GM12878 (cell line): Measurements from ENCODE around the gene ITFG1. TPM values are rescaled to one million over a fixed set of nuclear protein-coding genes. Genes with fewer than 3 reads are reported as not detected.

Experiments
- BACH1 ChIP-seq: fragments of 450-650 bp; IDR thresholded peaks from 2 replicates; pipeline ENCODE4 v1.6.1; 2017; ENCODE audit warnings: mild to moderate bottlenecking, borderline replicate concordance
- BMI1 ChIP-seq: fragments of 450-650 bp; IDR thresholded peaks from 2 replicates; pipeline ENCODE4 v1.6.1; 2016; ENCODE audit warnings: mild to moderate bottlenecking, moderate library complexity, borderline replicate concordance
- CBX5 ChIP-seq: sonication (generic); IDR thresholded peaks from 2 replicates; pipeline ENCODE4 v1.6.1; 2016; ENCODE audit warnings: low read depth, moderate library complexity, mild to moderate bottlenecking, inconsistent platforms
- CEBPB ChIP-seq, 2 experiments: fragments of 150-350 bp in 1 of 2; IDR thresholded peaks; 2 replicates each; pipeline ENCODE4 v1.6.1; 2012 to 2014; ENCODE audit warnings: low read depth in 2 of 2, low read length in 2 of 2, borderline replicate concordance in 1 of 2, inconsistent platforms in 1 of 2
- CHD2 ChIP-seq: IDR thresholded peaks from 2 replicates; pipeline ENCODE4 v1.6.1; 2011; ENCODE audit warnings: low read depth, low read length, improper control_type of control experiment, borderline replicate concordance
- ESRRA ChIP-seq: IDR thresholded peaks from 2 replicates; pipeline ENCODE4 v1.6.1; 2012; ENCODE audit warnings: mild to moderate bottlenecking, low read length, improper control_type of control experiment
- GABPA ChIP-seq: IDR thresholded peaks from 2 replicates; pipeline ENCODE4 v1.6.1; 2014; ENCODE audit warnings: antibody characterized with exemption, low read depth, mild to moderate bottlenecking, inconsistent platforms
- HCFC1 ChIP-seq: fragments of 150-350 bp; IDR thresholded peaks from 2 replicates; pipeline ENCODE4 v1.6.1; 2014; ENCODE audit warnings: low read length
- IKZF1 ChIP-seq: fragments of 450-650 bp; conservative IDR thresholded peaks from 2 replicates; pipeline ENCODE4 v1.6.1; 2017; ENCODE audit warnings: antibody characterized with exemption, mild to moderate bottlenecking
- MYC ChIP-seq: IDR thresholded peaks from 2 replicates; pipeline ENCODE4 v1.6.1; 2011; ENCODE audit warnings: mild to moderate bottlenecking, low read length, moderate library complexity, inconsistent platforms; ENCODE audit not compliant: insufficient read depth, insufficient replicate concordance, insufficient read length, severe bottlenecking
- NR2F1 ChIP-seq: fragments of 450-650 bp; conservative IDR thresholded peaks from 2 replicates; pipeline ENCODE4 v1.6.1; 2017; ENCODE audit warnings: mild to moderate bottlenecking
- PAX5 ChIP-seq: IDR thresholded peaks from 2 replicates; pipeline ENCODE4 v1.6.1; 2011; ENCODE audit warnings: low read depth, low read length, borderline replicate concordance
- PML ChIP-seq: IDR thresholded peaks from 2 replicates; pipeline ENCODE4 v1.6.1; 2012; ENCODE audit warnings: low read length, inconsistent platforms
- RELA ChIP-seq: fragments of 450-650 bp; IDR thresholded peaks from 2 replicates; pipeline ENCODE4 v1.8.0; 2014; ENCODE audit warnings: borderline replicate concordance; ENCODE audit not compliant: partially characterized antibody
- RFX5 ChIP-seq: IDR thresholded peaks from 2 replicates; pipeline ENCODE4 v1.6.1; 2011; ENCODE audit warnings: low read depth, low read length, improper control_type of control experiment
- SREBF1 ChIP-seq: IDR thresholded peaks from 2 replicates; pipeline ENCODE4 v1.6.1; 2012; ENCODE audit warnings: mild to moderate bottlenecking, low read length
- TAF1 ChIP-seq: IDR thresholded peaks from 2 replicates; pipeline ENCODE4 v1.6.1; 2011; ENCODE audit warnings: mild to moderate bottlenecking, low read depth, low read length, borderline replicate concordance
- ZNF622 ChIP-seq: fragments of 450-650 bp; IDR thresholded peaks from 2 replicates; pipeline ENCODE4 v1.6.1; 2017; ENCODE audit warnings: mild to moderate bottlenecking, inconsistent platforms
- polyA plus RNA-seq, 11 experiments: library from polyadenylated mRNA; depleted of rRNA in 4 of 11; unstranded in 6 of 11; stranded (reverse) in 5 of 11; fragments of >200 nt; fragmentation: Nextera tagmentation in 4 of 11; fragmentation: Illumina TruSeq in 1 of 11; extraction: Ambion mirVana in 4 of 11; extraction: Trizol in 1 of 11; gene quantifications; 1 replicate in 1 of 11; 2 replicates in 10 of 11; pipeline versions ENCODE4 v1.2.1 to v1.2.3, GENCODE V29; 2011 to 2016; ENCODE audit warnings: inconsistent platforms in 2 of 11, missing spikeins in 2 of 11, low read depth in 1 of 11
- total RNA-seq, 4 experiments: library from RNA; depleted of rRNA in 3 of 4; stranded (reverse); fragments of >200 nt in 3 of 4; fragmentation: Illumina TruSeq in 1 of 4; extraction: Trizol in 1 of 4; gene quantifications; 2 replicates each; pipeline versions ENCODE4 v1.2.1 to v1.2.3, GENCODE V29; 2013 to 2021
- TF ChIP-seq, protein P1 (sequence below): fragments of 450-650 bp; IDR thresholded peaks from 2 replicates; pipeline ENCODE4 v1.6.1; 2016; ENCODE audit warnings: mild to moderate bottlenecking
- TF ChIP-seq, protein P2 (sequence below): fragments of 450-650 bp; IDR thresholded peaks from 2 replicates; pipeline ENCODE4 v1.6.1; 2014; ENCODE audit warnings: mild to moderate bottlenecking
- TF ChIP-seq, protein P3 (sequence below): fragments of 450-650 bp; IDR thresholded peaks from 2 replicates; pipeline ENCODE4 v1.6.1; 2018; ENCODE audit warnings: mild to moderate bottlenecking, low read depth, moderate library complexity; ENCODE audit not compliant: partially characterized antibody
- TF ChIP-seq, protein P4 (sequence below): IDR thresholded peaks from 2 replicates; pipeline ENCODE4 v1.6.1; 2012; ENCODE audit warnings: low read depth, low read length, improper control_type of control experiment
- TF ChIP-seq, protein P5 (sequence below): IDR thresholded peaks from 2 replicates; pipeline ENCODE4 v1.6.1; 2011; ENCODE audit warnings: low read depth, mild to moderate bottlenecking, low read length, moderate library complexity, borderline replicate concordance; ENCODE audit errors: extremely low read depth

The ITFG1 gene
- total and polyA plus RNA-seq, 10 of the 15 experiments (the other 5 are each of a cell fraction or from before 2014, with no cell fraction given), result 9.3 to 56.3 (median 28.6) TPM

DNA sequence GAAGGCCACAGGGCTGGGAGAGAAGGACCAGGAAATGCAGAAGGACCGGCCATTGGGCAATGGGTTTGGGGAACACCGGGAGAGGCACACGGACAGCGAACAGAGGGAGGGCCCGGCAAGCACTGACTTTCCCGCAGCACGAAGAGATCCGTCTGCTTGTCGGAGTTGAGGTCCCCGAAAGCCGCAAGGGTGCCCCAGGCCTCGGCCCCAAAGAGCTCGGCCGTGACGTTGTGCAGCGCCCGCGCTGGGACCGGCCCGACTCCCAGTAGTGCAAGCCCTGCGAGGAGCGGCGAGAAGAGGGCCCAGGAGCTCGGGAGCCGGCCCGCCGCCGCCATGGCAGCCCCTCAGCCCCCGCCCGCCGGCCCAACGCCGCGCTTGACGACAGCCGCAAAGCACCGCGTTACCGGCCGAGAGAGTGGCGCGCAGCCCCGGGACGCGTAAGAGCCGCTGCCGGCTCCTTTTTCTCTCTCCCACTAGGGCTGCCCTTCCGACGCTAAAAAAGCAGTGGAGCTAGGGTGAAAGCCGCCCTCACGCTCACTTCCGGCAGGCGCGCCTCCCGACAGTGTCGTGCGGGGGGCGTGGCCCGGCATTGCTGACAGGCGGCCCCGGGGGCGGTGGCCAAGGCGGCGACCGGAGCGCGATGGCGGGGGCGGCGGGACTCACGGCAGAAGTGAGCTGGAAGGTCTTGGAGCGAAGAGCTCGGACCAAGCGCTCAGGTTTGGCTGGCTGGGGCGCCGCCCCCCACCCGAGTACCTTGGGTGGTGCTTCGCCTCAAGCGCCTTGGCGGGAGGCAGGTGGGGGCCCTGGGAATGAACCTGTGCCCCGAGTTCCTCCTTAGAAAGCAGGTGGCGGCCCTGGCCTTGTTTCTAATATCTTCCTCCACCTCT is at the start of gene ITFG1, which contains the start of gene PHKB (continued):
- TF ChIP-seq, protein P1, sequence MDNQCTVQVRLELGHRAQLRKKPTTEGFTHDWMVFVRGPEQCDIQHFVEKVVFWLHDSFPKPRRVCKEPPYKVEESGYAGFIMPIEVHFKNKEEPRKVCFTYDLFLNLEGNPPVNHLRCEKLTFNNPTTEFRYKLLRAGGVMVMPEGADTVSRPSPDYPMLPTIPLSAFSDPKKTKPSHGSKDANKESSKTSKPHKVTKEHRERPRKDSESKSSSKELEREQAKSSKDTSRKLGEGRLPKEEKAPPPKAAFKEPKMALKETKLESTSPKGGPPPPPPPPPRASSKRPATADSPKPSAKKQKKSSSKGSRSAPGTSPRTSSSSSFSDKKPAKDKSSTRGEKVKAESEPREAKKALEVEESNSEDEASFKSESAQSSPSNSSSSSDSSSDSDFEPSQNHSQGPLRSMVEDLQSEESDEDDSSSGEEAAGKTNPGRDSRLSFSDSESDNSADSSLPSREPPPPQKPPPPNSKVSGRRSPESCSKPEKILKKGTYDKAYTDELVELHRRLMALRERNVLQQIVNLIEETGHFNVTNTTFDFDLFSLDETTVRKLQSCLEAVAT, result no peak
- TF ChIP-seq PML, result peak; percentile 46
- TF ChIP-seq SREBF1, result no peak
- TF ChIP-seq PAX5, result no peak
- no peak for TF ChIP-seq MYC
- TF ChIP-seq HCFC1, result peak; percentile 48
- TF ChIP-seq, protein P2, sequence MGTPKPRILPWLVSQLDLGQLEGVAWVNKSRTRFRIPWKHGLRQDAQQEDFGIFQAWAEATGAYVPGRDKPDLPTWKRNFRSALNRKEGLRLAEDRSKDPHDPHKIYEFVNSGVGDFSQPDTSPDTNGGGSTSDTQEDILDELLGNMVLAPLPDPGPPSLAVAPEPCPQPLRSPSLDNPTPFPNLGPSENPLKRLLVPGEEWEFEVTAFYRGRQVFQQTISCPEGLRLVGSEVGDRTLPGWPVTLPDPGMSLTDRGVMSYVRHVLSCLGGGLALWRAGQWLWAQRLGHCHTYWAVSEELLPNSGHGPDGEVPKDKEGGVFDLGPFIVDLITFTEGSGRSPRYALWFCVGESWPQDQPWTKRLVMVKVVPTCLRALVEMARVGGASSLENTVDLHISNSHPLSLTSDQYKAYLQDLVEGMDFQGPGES, result 0 out of 2 replicates have a peak, but pooled peaks have one; percentile 31
- TF ChIP-seq ESRRA, result no peak
- TF ChIP-seq CEBPB (IDR thresholded peaks at IDR 0.05; ENCODE audit: borderline replicate concordance in 1 of 2, low read depth in 2 of 2, low read length in 2 of 2), result no peak
- TF ChIP-seq, protein P3, sequence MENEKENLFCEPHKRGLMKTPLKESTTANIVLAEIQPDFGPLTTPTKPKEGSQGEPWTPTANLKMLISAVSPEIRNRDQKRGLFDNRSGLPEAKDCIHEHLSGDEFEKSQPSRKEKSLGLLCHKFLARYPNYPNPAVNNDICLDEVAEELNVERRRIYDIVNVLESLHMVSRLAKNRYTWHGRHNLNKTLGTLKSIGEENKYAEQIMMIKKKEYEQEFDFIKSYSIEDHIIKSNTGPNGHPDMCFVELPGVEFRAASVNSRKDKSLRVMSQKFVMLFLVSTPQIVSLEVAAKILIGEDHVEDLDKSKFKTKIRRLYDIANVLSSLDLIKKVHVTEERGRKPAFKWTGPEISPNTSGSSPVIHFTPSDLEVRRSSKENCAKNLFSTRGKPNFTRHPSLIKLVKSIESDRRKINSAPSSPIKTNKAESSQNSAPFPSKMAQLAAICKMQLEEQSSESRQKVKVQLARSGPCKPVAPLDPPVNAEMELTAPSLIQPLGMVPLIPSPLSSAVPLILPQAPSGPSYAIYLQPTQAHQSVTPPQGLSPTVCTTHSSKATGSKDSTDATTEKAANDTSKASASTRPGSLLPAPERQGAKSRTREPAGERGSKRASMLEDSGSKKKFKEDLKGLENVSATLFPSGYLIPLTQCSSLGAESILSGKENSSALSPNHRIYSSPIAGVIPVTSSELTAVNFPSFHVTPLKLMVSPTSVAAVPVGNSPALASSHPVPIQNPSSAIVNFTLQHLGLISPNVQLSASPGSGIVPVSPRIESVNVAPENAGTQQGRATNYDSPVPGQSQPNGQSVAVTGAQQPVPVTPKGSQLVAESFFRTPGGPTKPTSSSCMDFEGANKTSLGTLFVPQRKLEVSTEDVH, result no peak
- TF ChIP-seq TAF1, result peak; percentile 93
- TF ChIP-seq CBX5, result 0 out of 2 replicates have a peak, but pooled peaks have one; percentile 41
- TF ChIP-seq NR2F1, result peak; percentile 4; the same call in 1 of the 2 replicates
- TF ChIP-seq, protein P4, sequence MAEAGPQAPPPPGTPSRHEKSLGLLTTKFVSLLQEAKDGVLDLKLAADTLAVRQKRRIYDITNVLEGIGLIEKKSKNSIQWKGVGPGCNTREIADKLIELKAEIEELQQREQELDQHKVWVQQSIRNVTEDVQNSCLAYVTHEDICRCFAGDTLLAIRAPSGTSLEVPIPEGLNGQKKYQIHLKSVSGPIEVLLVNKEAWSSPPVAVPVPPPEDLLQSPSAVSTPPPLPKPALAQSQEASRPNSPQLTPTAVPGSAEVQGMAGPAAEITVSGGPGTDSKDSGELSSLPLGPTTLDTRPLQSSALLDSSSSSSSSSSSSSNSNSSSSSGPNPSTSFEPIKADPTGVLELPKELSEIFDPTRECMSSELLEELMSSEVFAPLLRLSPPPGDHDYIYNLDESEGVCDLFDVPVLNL, result no peak
- peak; percentile 65; the same call in 1 of the 2 replicates for TF ChIP-seq GABPA
- TF ChIP-seq RFX5, result no peak
- peak; percentile 16; the same call in 1 of the 2 replicates for TF ChIP-seq BACH1
- no peak for TF ChIP-seq BMI1
- TF ChIP-seq, protein P5, sequence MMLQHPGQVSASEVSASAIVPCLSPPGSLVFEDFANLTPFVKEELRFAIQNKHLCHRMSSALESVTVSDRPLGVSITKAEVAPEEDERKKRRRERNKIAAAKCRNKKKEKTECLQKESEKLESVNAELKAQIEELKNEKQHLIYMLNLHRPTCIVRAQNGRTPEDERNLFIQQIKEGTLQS, result peak; percentile 91
- TF ChIP-seq CHD2, result no peak; the same call in 1 of the 2 replicates
- TF ChIP-seq IKZF1, result peak; percentile 69
- no peak for TF ChIP-seq ZNF622
- no peak for TF ChIP-seq RELA
